PC-9 (cell line): ENCODE measurements around the gene WRAP73. TPM values are rescaled to one million over a fixed set of nuclear protein-coding genes. Genes with fewer than 3 reads are reported as not detected.

Experiments
- BruUV-seq: library from RNA; stranded (reverse); fragments of 400-500 nt; replicated peaks from 2 replicates; lab custom pipeline; 2021; lab: Mats Ljungman, UMichigan
- CTCF ChIA-PET: fragments of 300-600 bp; sonication (Branson Sonifier 250); formaldehyde crosslinking; loops from one replicate; lab custom pipeline; 2022; ENCODE audit warnings: antibody characterized with exemption; lab: Charles Lee
- POLR2A ChIA-PET: fragments of 300-600 bp; sonication (Branson Sonifier 250); formaldehyde crosslinking; loops from one replicate; lab custom pipeline; 2022; ENCODE audit warnings: antibody characterized with exemption; ENCODE audit not compliant: unreplicated experiment; lab: Charles Lee
- DNase-seq, 2 experiments: peaks; one replicate each; pipeline versions ENCODE4 v3.0.0 to v3.0.0-alpha.2; 2015 to 2022; ENCODE audit warnings: mixed read lengths in 1 of 2
- H2AFZ ChIP-seq: fragments of 200-600 bp; sonication (generic); 2 replicates; pipeline ENCODE4 v1.8.1; 2017; ENCODE audit warnings: antibody characterized with exemption
- H3F3A ChIP-seq: fragments of 200-600 bp; sonication (generic); 2 replicates; pipeline ENCODE4 v1.8.1; 2017; ENCODE audit warnings: antibody characterized with exemption, mild to moderate bottlenecking, low read depth; ENCODE audit not compliant: insufficient read depth
- H3K27ac ChIP-seq: fragments of 200-600 bp; sonication (generic); 2 replicates; pipeline ENCODE4 v1.6.1; 2016; ENCODE audit warnings: mixed run types
- H3K27me3 ChIP-seq: fragments of 200-600 bp; sonication (generic); 2 replicates; pipeline ENCODE4 v1.6.1; 2016; ENCODE audit warnings: low read depth, mixed run types; ENCODE audit not compliant: insufficient read depth
- H3K36me3 ChIP-seq: fragments of 200-600 bp; sonication (generic); 2 replicates; pipeline ENCODE4 v1.6.1; 2016; ENCODE audit warnings: low read depth, mixed run types
- H3K4me1 ChIP-seq: fragments of 200-600 bp; sonication (generic); replicated peaks from 2 replicates; pipeline ENCODE4 v1.6.1; 2016; ENCODE audit warnings: mixed run types; ENCODE audit not compliant: insufficient read depth
- H3K4me2 ChIP-seq: fragments of 200-600 bp; sonication (generic); 2 replicates; pipeline ENCODE4 v1.6.1; 2017; ENCODE audit warnings: mixed run types
- H3K4me3 ChIP-seq: fragments of 200-600 bp; sonication (generic); 2 replicates; pipeline ENCODE4 v1.6.1; 2016; ENCODE audit warnings: mixed run types
- H3K79me2 ChIP-seq: fragments of 200-600 bp; sonication (generic); 2 replicates; pipeline ENCODE4 v1.6.1; 2017; ENCODE audit warnings: low read depth, mixed run types
- H3K9me2 ChIP-seq: fragments of 200-600 bp; sonication (generic); 2 replicates; pipeline ENCODE4 v1.8.1; 2017; ENCODE audit warnings: mild to moderate bottlenecking; ENCODE audit not compliant: insufficient read depth
- H3K9me3 ChIP-seq: fragments of 200-600 bp; sonication (generic); 2 replicates; pipeline ENCODE4 v1.8.1; 2016; ENCODE audit warnings: low read depth; ENCODE audit not compliant: insufficient read depth
- H4K20me1 ChIP-seq: fragments of 200-600 bp; sonication (generic); 2 replicates; pipeline ENCODE4 v1.8.1; 2017; ENCODE audit not compliant: insufficient read depth
- CTCF ChIP-seq: fragments of 200-600 bp; sonication (generic); conservative IDR thresholded peaks from 2 replicates; pipeline ENCODE4 v1.6.1; 2017; ENCODE audit warnings: mixed run types, antibody characterized with exemption, mild to moderate bottlenecking, moderate library complexity
- EZH2 ChIP-seq: fragments of 200-600 bp; sonication (generic); IDR thresholded peaks from 2 replicates; pipeline ENCODE4 v1.8.0; 2017; ENCODE audit warnings: antibody characterized with exemption, low read depth
- intact Hi-C: fragments of 100-400 bp; cut with micrococcal nuclease; formaldehyde crosslinking; loops from one replicate; pipeline ENCODE4 v1.10.0; 2022; ENCODE audit not compliant: unreplicated experiment
- total RNA-seq: library from RNA; stranded (reverse); gene quantifications from 2 replicates; pipeline ENCODE4 v1.2.3, GENCODE V29; 2021

The WRAP73 gene
- total RNA-seq, 1 experiment from 2014 or later = 25.5 TPM

- Histone ChIP-seq H3K4me1 (peaks cover 13% of the 10 kb centered on the region), H2AFZ (no peak overlapping the region), H3K4me3 (no peak overlapping the region), H3K9me2 (no peaks in the 10 kb centered on the region), H3K4me2 (no peak overlapping the region), H3K36me3 (no peaks in the 10 kb centered on the region), H3K27me3 (no peaks in the 10 kb centered on the region), H3F3A (peaks cover 20% of the 10 kb centered on the region), H3K27ac (no peak overlapping the region), H3K9me3 (no peaks in the 10 kb centered on the region), H4K20me1 (peaks cover 3% of the 10 kb centered on the region; the same call in 1 of the 2 replicates), H3K79me2 (peaks cover 14% of the 10 kb centered on the region)
- CTCF ChIA-PET = no interaction called here
- TF ChIP-seq EZH2 = no peak
- no peak for TF ChIP-seq CTCF
- no peak for DNase-seq
- no TSS peak for BruUV-seq
- intact Hi-C loops = loop anchor here (5.0 kb wide), 1 partner anchor 74 kb away; no protein-coding TSS in a partner anchor
- POLR2A ChIA-PET = no interaction called here
These were observed 21.5 kb downstream of the WRAP73 start for GRCh38 chr1:3628445-3628844.

DNA sequence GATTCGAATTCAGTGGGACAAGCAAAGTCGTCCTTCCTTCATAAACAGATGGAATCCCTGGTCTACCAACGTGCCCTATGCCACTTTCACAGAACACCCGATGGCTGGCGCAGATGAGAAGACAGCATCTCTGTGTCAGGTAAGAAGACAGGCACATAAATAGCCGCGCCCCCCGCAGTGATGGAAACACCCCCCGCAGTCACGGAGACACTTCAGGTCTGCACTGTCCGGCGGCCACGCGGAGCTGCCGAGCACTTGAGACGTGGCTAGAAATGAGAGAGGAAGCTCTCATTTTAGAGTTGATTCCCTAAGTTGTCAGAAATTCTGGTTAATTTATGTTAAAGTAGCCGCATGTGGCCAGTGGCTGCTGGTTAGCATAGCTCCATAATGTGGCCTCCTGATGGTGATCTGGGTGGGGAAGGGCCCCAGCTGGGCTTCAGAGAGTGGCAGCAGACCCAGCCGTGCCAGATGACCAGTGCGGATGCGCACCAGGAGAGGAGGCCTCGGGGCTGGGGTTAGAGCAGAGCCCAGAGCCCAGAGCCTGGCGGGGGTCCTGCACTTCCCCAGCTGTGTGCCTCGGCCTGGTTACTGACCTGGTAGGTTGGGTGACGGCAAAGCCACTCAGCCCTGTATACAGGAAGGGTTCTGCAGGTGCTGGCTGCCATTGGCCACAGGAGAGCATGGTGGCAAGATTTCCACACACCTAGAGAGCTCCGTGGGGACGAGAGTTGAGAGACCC lies 22.2 kb downstream of the WRAP73 start:
- POLR2A ChIA-PET = no interaction called here
- BruUV-seq = no TSS peak
- no peaks in the 10 kb centered on the region for H3K36me3 ChIP-seq

DNA sequence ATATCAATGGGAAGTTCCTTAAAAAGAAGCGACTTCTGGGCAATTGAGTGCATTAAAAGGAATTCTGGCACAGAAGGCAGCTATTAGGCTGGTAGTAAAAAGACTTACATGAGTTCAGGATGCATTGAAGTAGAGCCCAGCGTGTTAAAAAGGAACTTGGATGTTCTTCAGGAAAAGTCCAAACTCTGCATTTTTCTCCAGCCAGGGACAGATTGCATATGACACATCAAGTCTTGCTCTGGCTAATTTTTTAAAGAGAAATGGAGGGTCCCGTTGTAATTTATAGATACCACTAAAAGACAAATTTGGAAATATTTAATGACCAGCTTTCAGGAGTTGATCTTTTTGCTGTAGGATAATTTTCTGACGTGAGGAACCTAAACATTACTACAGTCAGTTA lies 23.9 kb downstream of the WRAP73 start:
- H3K4me2 ChIP-seq = peak overlapping the region; percentile 78
- DNase-seq = no peak
- TF ChIP-seq EZH2 (no peak), CTCF (no peak)
- H2AFZ ChIP-seq = peak overlapping the region; percentile 78
- H3K4me1 ChIP-seq = peaks cover 20% of the 10 kb centered on the region
- H4K20me1 ChIP-seq = peaks cover 3% of the 10 kb centered on the region; the same call in 1 of the 2 replicates
- H3K79me2 ChIP-seq = peaks cover 14% of the 10 kb centered on the region
- peak overlapping the region; percentile 99 for H3K4me3 ChIP-seq
- no peaks in the 10 kb centered on the region for H3K36me3 ChIP-seq
- ChIA-PET POLR2A (no interaction called here), CTCF (no interaction called here)
- H3F3A ChIP-seq = peaks cover 15% of the 10 kb centered on the region
- BruUV-seq = no TSS peak
- H3K9me2 ChIP-seq = no peaks in the 10 kb centered on the region
- intact Hi-C loops = loop anchor here (5.0 kb wide), 1 partner anchor 76 kb away; no protein-coding TSS in a partner anchor
- no peaks in the 10 kb centered on the region for H3K27me3 ChIP-seq
- H3K27ac ChIP-seq = no peak overlapping the region
- no peaks in the 10 kb centered on the region for H3K9me3 ChIP-seq

More for the DNA sequence above, 22.2 kb downstream of the WRAP73 start:
- peaks cover 14% of the 10 kb centered on the region for H3K79me2 ChIP-seq
- intact Hi-C loops = loop anchor here (5.0 kb wide), 1 partner anchor 75 kb away; no protein-coding TSS in a partner anchor
- peaks cover 20% of the 10 kb centered on the region for H3F3A ChIP-seq
- no peaks in the 10 kb centered on the region for H3K9me3 ChIP-seq
- H4K20me1 ChIP-seq = peaks cover 3% of the 10 kb centered on the region; the same call in 1 of the 2 replicates
- CTCF ChIA-PET = no interaction called here
- no peak overlapping the region for H2AFZ ChIP-seq
- no peaks in the 10 kb centered on the region for H3K9me2 ChIP-seq
- no peaks in the 10 kb centered on the region for H3K27me3 ChIP-seq
- no peak overlapping the region for H3K4me3 ChIP-seq
- TF ChIP-seq EZH2 (no peak), CTCF (no peak)
- DNase-seq = no peak
- H3K4me1 ChIP-seq = peaks cover 20% of the 10 kb centered on the region
- no peak overlapping the region for H3K27ac ChIP-seq
- H3K4me2 ChIP-seq = no peak overlapping the region
